NT2/D1 (cell line): Measurements from ENCODE around the gene OR2M2.

Experiments used
- DNase-seq: peaks from one replicate; pipeline ENCODE4 v3.0.0-alpha.2; 2011; ENCODE audit warnings: low read depth, low spot score
- H3K27me3 ChIP-seq: 2 replicates; pipeline ENCODE4 v1.6.0; 2011; ENCODE audit warnings: mild to moderate bottlenecking; ENCODE audit not compliant: insufficient read length, insufficient read depth
- H3K36me3 ChIP-seq: 2 replicates; pipeline ENCODE4 v1.6.1; 2011; ENCODE audit warnings: mild to moderate bottlenecking, low read length, mixed read lengths; ENCODE audit not compliant: insufficient read depth, insufficient read length
- H3K4me1 ChIP-seq: 2 replicates; pipeline ENCODE4 v1.5.1; 2011; ENCODE audit not compliant: insufficient read depth, insufficient read length
- H3K4me3 ChIP-seq: 2 replicates; pipeline ENCODE4 v1.5.1; 2011; ENCODE audit warnings: low read depth; ENCODE audit not compliant: insufficient read length
- H3K9ac ChIP-seq: 2 replicates; pipeline ENCODE4 v1.6.0; 2011; ENCODE audit warnings: low read depth; ENCODE audit not compliant: insufficient read length
- H3K9me3 ChIP-seq: 2 replicates; pipeline ENCODE4 v1.5.1; 2011; ENCODE audit warnings: mild to moderate bottlenecking, low read length; ENCODE audit not compliant: insufficient read depth
- SUZ12 ChIP-seq: IDR thresholded peaks from 2 replicates; pipeline ENCODE4 v1.6.1; 2011; ENCODE audit not compliant: insufficient read length, insufficient read depth; ENCODE audit errors: extremely low read depth
- YY1 ChIP-seq: IDR thresholded peaks from 2 replicates; pipeline ENCODE4 v1.6.1; 2011; ENCODE audit not compliant: insufficient read length, insufficient read depth
- ZNF274 ChIP-seq: IDR thresholded peaks from 2 replicates; pipeline ENCODE4 v1.6.1; 2011; ENCODE audit warnings: mild to moderate bottlenecking, low read depth, low read length

Gene OR2M2

GRCh38 chr1:248174521-248174920 lies at the start of gene OR2M2:
TSS of gene OR2M2 (plus strand) at chr1:248174821. CDS start at chr1:248179986, 5,165 bp downstream.
- H3K36me3 ChIP-seq, result no peaks in the 10 kb centered on the region
- no peak within 1 kb of the TSS for H3K9ac ChIP-seq
- TF ChIP-seq ZNF274 (no peak), YY1 (no peak), SUZ12 (no peak)
- H3K4me3 ChIP-seq, result no peak within 1 kb of the TSS
- 0 out of 2 replicates have a peak, but pooled peaks cover 3% of the 10 kb centered on the region for H3K9me3 ChIP-seq
- no peak for DNase-seq
- H3K27me3 ChIP-seq, result no peaks in the 10 kb centered on the region
- H3K4me1 ChIP-seq, result no peaks in the 10 kb centered on the region

GRCh38 chr1:248127653-248128052 lies 47.0 kb upstream of the OR2M2 start:
- TF ChIP-seq SUZ12, result no peak
- no peak for TF ChIP-seq YY1
- TF ChIP-seq ZNF274, result no peak
- H3K27me3 ChIP-seq, result no peaks in the 10 kb centered on the region
- H3K9ac ChIP-seq, result no peak overlapping the region
- H3K4me1 ChIP-seq, result no peaks in the 10 kb centered on the region
- no peak for DNase-seq
- H3K4me3 ChIP-seq, result no peak overlapping the region
- no peaks in the 10 kb centered on the region for H3K36me3 ChIP-seq
- H3K9me3 ChIP-seq, result no peaks in the 10 kb centered on the region

- Histone ChIP-seq H3K9me3 (no peaks in the 10 kb centered on the region), H3K36me3 (no peaks in the 10 kb centered on the region), H3K27me3 (no peaks in the 10 kb centered on the region), H3K9ac (no peak overlapping the region), H3K4me3 (no peak overlapping the region), H3K4me1 (no peaks in the 10 kb centered on the region)
- no peak for DNase-seq
- no peak for TF ChIP-seq SUZ12
- TF ChIP-seq YY1, result no peak
- no peak for TF ChIP-seq ZNF274
These were observed 37.8 kb upstream of the OR2M2 start for GRCh38 chr1:248136811-248137210.

GRCh38 chr1:248140846-248141245 lies 33.8 kb upstream of the OR2M2 start:
- Histone ChIP-seq H3K4me3 (no peak overlapping the region), H3K27me3 (no peaks in the 10 kb centered on the region), H3K9me3 (no peaks in the 10 kb centered on the region), H3K9ac (no peak overlapping the region), H3K36me3 (no peaks in the 10 kb centered on the region), H3K4me1 (no peaks in the 10 kb centered on the region)
- TF ChIP-seq ZNF274, result no peak
- no peak for TF ChIP-seq YY1
- no peak for TF ChIP-seq SUZ12
- no peak for DNase-seq

- H3K4me1 ChIP-seq, result no peaks in the 10 kb centered on the region
- no peak overlapping the region for H3K4me3 ChIP-seq
- H3K9ac ChIP-seq, result no peak overlapping the region
- DNase-seq, result no peak
- no peak for TF ChIP-seq YY1
- no peak for TF ChIP-seq SUZ12
- no peak for TF ChIP-seq ZNF274
- H3K36me3 ChIP-seq, result no peaks in the 10 kb centered on the region
- no peaks in the 10 kb centered on the region for H3K27me3 ChIP-seq
- no peaks in the 10 kb centered on the region for H3K9me3 ChIP-seq
These were observed 31.3 kb upstream of the OR2M2 start for GRCh38 chr1:248143311-248143710.

GRCh38 chr1:248144513-248145198 lies 30.0 kb upstream of the OR2M2 start, which contains the start of gene OR2M5:
TSS of gene OR2M5 (plus strand) at chr1:248145148. CDS start at chr1:248145148, 0 bp downstream.
- Histone ChIP-seq H3K27me3 (no peaks in the 10 kb centered on the region), H3K4me3 (no peak within 1 kb of the TSS), H3K4me1 (no peaks in the 10 kb centered on the region), H3K9ac (no peak within 1 kb of the TSS), H3K36me3 (no peaks in the 10 kb centered on the region), H3K9me3 (no peaks in the 10 kb centered on the region)
- TF ChIP-seq ZNF274, result no peak
- TF ChIP-seq SUZ12, result no peak
- TF ChIP-seq YY1, result no peak
- DNase-seq, result no peak

GRCh38 chr1:248152056-248152827 lies 22.4 kb upstream of the OR2M2 start:
- H3K9ac ChIP-seq, result no peak overlapping the region
- H3K9me3 ChIP-seq, result peaks cover 5% of the 10 kb centered on the region; the same call in 1 of the 2 replicates
- DNase-seq, result no peak
- no peak overlapping the region for H3K4me3 ChIP-seq
- H3K36me3 ChIP-seq, result no peaks in the 10 kb centered on the region
- no peaks in the 10 kb centered on the region for H3K4me1 ChIP-seq
- no peaks in the 10 kb centered on the region for H3K27me3 ChIP-seq
- no peak for TF ChIP-seq ZNF274
- TF ChIP-seq SUZ12, result no peak
- TF ChIP-seq YY1, result no peak
